HepG2 (cell line): Measurements from ENCODE around the gene ABCA2. TPM values are rescaled to one million over a fixed set of nuclear protein-coding genes. Genes with fewer than 3 reads are reported as not detected.

ENCODE experiments used
- AGO2 ChIP-seq: fragments of 200-400 bp; formaldehyde crosslinking; optimal IDR thresholded peaks from 2 replicates; pipeline ENCODE3; 2017; ENCODE audit warnings: mild to moderate bottlenecking, low read depth, low read length, moderate library complexity
- FOXP1 ChIP-seq, 2 experiments: fragments of 450-650 bp in 1 of 2; IDR thresholded peaks; 2 replicates each; pipeline ENCODE4 v1.6.1; 2017 to 2018; ENCODE audit warnings: antibody characterized with exemption in 1 of 2
- IRX3 ChIP-seq: sonication (generic); formaldehyde crosslinking; IDR thresholded peaks from 2 replicates; pipeline ENCODE4 v1.8.1; 2023; ENCODE audit warnings: mild to moderate bottlenecking, low read depth, missing genetic modification reagents, borderline replicate concordance
- MTA1 ChIP-seq: sonication (generic); formaldehyde crosslinking; IDR thresholded peaks from 2 replicates; pipeline ENCODE4 v1.4.0; 2020; ENCODE audit warnings: missing genetic modification reagents, mild to moderate bottlenecking, borderline replicate concordance
- SNAI1 ChIP-seq: sonication (generic); formaldehyde crosslinking; IDR thresholded peaks from 2 replicates; pipeline ENCODE4 v1.5.0; 2020; ENCODE audit warnings: mild to moderate bottlenecking, missing genetic modification reagents, borderline replicate concordance
- XBP1 ChIP-seq: sonication (generic); formaldehyde crosslinking; IDR thresholded peaks from 2 replicates; pipeline ENCODE4 v1.5.0; 2020; ENCODE audit warnings: missing genetic modification reagents
- ZMYM2 ChIP-seq: sonication (generic); formaldehyde crosslinking; IDR thresholded peaks from 2 replicates; pipeline ENCODE4 v1.8.0; 2022; ENCODE audit warnings: mild to moderate bottlenecking, missing genetic modification reagents
- ZNF235 ChIP-seq: sonication (generic); formaldehyde crosslinking; IDR thresholded peaks from 2 replicates; pipeline ENCODE4 v1.8.1; 2023; ENCODE audit warnings: mild to moderate bottlenecking, missing genetic modification reagents, borderline replicate concordance
- ZNF292 ChIP-seq: sonication (generic); formaldehyde crosslinking; IDR thresholded peaks from 2 replicates; pipeline ENCODE4 v1.8.1; 2022; ENCODE audit warnings: mild to moderate bottlenecking, low read depth, missing genetic modification reagents, borderline replicate concordance
- ZNF367 ChIP-seq: sonication (generic); formaldehyde crosslinking; IDR thresholded peaks from 2 replicates; pipeline ENCODE4 v1.4.0; 2020; ENCODE audit warnings: missing genetic modification reagents, borderline replicate concordance
- ZSCAN9 ChIP-seq: IDR thresholded peaks from 2 replicates; pipeline ENCODE4 v1.6.1; 2016; ENCODE audit warnings: borderline replicate concordance
- polyA plus RNA-seq, 8 experiments: library from polyadenylated mRNA; depleted of rRNA in 3 of 8; stranded (reverse) in 7 of 8; unstranded in 1 of 8; fragments of >200 nt; fragmentation: Illumina TruSeq in 4 of 8; extraction: Trizol in 4 of 8; gene quantifications; 2 replicates each; pipeline versions ENCODE4 v1.2.1 to v1.2.3, GENCODE V29; 2011 to 2016; ENCODE audit warnings: low read depth in 4 of 8, missing spikeins in 1 of 8, mixed read lengths in 1 of 8; ENCODE audit not compliant: insufficient read depth in 1 of 8
- total RNA-seq, 5 experiments: library from RNA; depleted of rRNA; stranded (reverse); fragments of >200 nt; fragmentation: Illumina TruSeq; extraction: Trizol; gene quantifications; 2 replicates each; pipeline ENCODE4 v1.2.3, GENCODE V29; 2016; ENCODE audit warnings: low read depth in 1 of 5
- TF ChIP-seq, protein P1 (sequence below): sonication (generic); formaldehyde crosslinking; IDR thresholded peaks from 2 replicates; pipeline ENCODE4 v1.4.0; 2020; ENCODE audit warnings: mild to moderate bottlenecking, missing genetic modification reagents
- TF ChIP-seq, protein P2 (sequence below): sonication (generic); formaldehyde crosslinking; IDR thresholded peaks from 2 replicates; pipeline ENCODE4 v1.4.0; 2020; ENCODE audit warnings: missing genetic modification reagents, low read depth, mild to moderate bottlenecking, borderline replicate concordance
- TF ChIP-seq, protein P3 (sequence below), 2 experiments: sonication (generic) in 1 of 2; formaldehyde crosslinking in 1 of 2; IDR thresholded peaks; 2 replicates each; pipeline versions ENCODE4 v1.4.0 to v1.6.1; 2018 to 2020; ENCODE audit warnings: missing genetic modification reagents in 2 of 2, borderline replicate concordance in 1 of 2, low read depth in 1 of 2, mild to moderate bottlenecking in 1 of 2, missing biosample characterization in 1 of 2
- TF ChIP-seq, protein P4 (sequence below): sonication (generic); formaldehyde crosslinking; IDR thresholded peaks from 2 replicates; pipeline ENCODE4 v1.4.0; 2020; ENCODE audit warnings: missing genetic modification reagents

The ABCA2 gene
- total and polyA plus RNA-seq, 2 of the 13 experiments (the other 11 are each of a cell fraction or from before 2014, with no cell fraction given) = 2.9 to 19.2 TPM

DNA sequence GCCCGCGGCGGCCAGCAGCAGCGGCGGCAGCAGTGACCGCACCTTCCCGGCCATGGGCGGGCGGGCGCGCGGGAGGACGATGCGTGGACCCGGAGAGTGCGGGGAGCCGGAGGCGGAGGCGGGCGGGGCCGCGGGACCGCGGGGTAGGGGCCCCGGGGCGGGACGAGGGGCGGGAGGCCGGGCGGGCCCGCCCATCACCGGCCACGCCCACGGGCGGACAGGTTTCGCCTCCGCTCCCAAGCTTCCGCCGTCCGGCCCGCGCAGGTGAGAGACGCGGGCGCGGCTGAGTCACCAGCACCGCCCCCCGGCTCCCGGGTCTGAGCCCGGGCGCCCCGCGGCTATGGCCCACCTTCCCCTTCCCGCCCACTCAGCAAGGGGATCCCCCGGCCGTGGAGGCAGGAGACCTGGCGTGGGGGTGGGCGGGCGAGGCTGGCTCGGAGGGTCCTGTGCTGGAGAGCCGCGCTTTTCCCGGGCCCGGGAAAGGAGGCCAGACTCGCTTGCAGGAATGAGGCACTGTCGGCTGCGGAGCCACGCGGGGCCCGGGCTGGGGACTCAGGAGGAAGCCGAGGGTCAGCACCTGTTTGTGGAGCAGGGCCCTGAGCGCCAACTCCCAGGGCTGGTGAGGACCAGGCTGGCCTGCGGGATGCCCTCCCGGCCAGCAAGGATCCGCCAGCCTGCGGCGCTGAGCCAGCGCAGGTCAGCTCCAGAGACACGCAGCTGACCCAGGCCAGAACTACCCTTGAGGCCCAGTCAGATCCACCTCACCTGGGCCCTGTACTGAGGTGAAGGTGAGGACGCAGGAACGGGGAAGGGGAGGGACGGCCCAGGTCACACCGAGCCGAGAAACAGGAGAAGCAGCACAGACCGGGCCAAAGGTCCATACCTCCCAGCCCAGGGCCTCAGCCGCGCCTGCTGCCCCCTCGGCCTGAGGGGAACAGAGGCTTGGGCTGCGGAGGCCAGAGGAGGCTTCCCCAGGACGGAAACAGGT lies 26.2 kb upstream of the ABCA2 start, which contains the start of gene ENTPD2 (continued):
- TF ChIP-seq, protein P1, sequence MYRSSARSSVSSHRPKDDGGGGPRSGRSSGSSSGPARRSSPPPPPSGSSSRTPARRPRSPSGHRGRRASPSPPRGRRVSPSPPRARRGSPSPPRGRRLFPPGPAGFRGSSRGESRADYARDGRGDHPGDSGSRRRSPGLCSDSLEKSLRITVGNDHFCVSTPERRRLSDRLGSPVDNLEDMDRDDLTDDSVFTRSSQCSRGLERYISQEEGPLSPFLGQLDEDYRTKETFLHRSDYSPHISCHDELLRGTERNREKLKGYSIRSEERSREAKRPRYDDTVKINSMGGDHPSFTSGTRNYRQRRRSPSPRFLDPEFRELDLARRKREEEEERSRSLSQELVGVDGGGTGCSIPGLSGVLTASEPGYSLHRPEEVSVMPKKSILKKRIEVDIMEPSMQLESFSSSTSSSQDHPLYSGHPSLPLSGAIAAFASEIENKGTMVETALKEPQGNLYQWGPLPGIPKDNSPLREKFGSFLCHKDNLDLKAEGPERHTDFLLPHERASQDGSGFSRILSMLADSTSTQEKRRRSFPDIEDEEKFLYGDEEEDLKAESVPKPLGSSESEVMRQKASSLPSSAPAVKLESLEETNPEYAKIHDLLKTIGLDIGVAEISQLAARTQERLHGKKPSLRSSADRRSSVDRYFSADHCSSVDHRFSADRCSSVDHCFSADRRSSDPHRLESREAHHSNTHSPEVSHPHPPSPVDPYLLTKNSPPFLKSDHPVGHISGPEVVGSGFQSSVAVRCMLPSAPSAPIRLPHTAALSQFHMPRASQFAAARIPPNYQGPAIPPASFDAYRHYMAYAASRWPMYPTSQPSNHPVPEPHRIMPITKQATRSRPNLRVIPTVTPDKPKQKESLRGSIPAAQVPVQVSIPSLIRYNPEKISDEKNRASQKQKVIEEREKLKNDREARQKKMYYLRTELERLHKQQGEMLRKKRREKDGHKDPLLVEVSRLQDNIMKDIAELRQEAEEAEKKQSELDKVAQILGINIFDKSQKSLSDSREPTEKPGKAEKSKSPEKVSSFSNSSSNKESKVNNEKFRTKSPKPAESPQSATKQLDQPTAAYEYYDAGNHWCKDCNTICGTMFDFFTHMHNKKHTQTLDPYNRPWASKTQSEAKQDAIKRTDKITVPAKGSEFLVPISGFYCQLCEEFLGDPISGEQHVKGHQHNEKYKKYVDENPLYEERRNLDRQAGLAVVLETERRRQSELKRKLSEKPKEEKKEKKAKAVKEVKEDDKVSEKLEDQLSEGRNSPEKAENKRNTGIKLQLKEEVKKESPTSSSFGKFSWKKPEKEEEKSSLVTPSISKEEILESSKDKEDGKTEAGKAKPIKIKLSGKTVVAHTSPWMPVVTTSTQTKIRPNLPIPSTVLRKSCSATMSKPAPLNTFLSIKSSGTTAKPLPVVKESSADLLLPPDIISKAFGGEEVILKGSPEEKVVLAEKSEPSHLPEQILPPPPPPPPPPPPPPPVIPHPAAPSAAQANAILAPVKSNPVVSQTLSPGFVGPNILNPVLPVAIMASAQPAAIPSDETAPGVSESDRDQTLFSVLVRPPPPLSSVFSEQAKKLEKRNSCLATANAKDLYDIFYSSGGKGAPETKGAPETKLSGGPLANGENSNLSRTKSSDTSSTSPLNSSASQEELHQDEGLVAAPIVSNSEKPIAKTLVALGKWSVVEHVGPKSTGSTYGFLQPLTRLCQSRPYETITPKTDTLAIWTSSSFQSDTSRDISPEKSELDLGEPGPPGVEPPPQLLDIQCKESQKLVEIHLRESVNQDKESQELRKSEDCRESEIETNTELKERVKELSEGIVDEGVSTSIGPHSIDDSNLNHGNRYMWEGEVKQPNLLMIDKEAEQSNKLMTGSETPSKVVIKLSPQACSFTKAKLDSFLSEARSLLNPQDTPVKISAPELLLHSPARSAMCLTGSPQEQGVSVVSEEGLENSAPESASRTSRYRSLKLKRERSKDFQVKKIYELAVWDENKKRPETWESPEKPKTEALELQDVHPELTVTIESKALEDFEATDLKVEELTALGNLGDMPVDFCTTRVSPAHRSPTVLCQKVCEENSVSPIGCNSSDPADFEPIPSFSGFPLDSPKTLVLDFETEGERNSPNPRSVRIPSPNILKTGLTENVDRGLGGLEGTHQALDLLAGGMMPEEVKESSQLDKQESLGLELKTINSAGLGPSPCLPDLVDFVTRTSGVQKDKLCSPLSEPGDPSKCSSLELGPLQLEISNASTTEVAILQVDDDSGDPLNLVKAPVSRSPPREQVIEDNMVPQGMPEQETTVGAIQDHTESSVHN (CRISPR knock-in tag) = no peak
- TF ChIP-seq ZSCAN9 (CRISPR knock-in tag) = no peak
- no peak for TF ChIP-seq ZMYM2 (CRISPR knock-in tag)
- TF ChIP-seq ZNF235 (CRISPR knock-in tag) = no peak; the same call in 1 of the 2 replicates
- TF ChIP-seq XBP1 (CRISPR knock-in tag) = no peak
- TF ChIP-seq, protein P2, sequence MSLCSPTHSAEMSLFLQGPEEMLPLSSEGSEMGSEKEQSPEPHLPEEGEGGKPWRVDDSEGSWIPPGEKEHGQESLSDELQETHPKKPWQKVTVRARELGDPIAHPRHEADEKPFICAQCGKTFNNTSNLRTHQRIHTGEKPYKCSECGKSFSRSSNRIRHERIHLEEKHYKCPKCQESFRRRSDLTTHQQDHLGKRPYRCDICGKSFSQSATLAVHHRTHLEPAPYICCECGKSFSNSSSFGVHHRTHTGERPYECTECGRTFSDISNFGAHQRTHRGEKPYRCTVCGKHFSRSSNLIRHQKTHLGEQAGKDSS = no peak; the same call in 1 of the 2 replicates
- no peak; the same call in 1 of the 2 replicates for TF ChIP-seq MTA1 (CRISPR knock-in tag)
- TF ChIP-seq, protein P3, sequence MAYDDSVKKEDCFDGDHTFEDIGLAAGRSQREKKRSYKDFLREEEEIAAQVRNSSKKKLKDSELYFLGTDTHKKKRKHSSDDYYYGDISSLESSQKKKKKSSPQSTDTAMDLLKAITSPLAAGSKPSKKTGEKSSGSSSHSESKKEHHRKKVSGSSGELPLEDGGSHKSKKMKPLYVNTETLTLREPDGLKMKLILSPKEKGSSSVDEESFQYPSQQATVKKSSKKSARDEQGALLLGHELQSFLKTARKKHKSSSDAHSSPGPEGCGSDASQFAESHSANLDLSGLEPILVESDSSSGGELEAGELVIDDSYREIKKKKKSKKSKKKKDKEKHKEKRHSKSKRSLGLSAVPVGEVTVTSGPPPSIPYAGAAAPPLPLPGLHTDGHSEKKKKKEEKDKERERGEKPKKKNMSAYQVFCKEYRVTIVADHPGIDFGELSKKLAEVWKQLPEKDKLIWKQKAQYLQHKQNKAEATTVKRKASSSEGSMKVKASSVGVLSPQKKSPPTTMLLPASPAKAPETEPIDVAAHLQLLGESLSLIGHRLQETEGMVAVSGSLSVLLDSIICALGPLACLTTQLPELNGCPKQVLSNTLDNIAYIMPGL (CRISPR knock-in tag; IDR thresholded peaks at IDR 0.05; ENCODE audit: borderline replicate concordance in 1 of 2, low read depth in 1 of 2) = peak; percentile 34 to 41; a peak in 3 of 4 replicates
- no peak for TF ChIP-seq FOXP1 (IDR thresholded peaks at IDR 0.05)
- no peak for TF ChIP-seq FOXP1 (CRISPR knock-in tag; IDR thresholded peaks at IDR 0.05)
- TF ChIP-seq IRX3 = no peak
- no peak for TF ChIP-seq SNAI1 (CRISPR knock-in tag)
- TF ChIP-seq AGO2 = peak; percentile 90
- TF ChIP-seq, protein P4, sequence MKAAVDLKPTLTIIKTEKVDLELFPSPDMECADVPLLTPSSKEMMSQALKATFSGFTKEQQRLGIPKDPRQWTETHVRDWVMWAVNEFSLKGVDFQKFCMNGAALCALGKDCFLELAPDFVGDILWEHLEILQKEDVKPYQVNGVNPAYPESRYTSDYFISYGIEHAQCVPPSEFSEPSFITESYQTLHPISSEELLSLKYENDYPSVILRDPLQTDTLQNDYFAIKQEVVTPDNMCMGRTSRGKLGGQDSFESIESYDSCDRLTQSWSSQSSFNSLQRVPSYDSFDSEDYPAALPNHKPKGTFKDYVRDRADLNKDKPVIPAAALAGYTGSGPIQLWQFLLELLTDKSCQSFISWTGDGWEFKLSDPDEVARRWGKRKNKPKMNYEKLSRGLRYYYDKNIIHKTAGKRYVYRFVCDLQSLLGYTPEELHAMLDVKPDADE (CRISPR knock-in tag) = no peak
- TF ChIP-seq ZNF292 (CRISPR knock-in tag) = no peak
- TF ChIP-seq ZNF367 (CRISPR knock-in tag) = no peak
